ENCODE data around the gene PAFAH2.

DNA sequence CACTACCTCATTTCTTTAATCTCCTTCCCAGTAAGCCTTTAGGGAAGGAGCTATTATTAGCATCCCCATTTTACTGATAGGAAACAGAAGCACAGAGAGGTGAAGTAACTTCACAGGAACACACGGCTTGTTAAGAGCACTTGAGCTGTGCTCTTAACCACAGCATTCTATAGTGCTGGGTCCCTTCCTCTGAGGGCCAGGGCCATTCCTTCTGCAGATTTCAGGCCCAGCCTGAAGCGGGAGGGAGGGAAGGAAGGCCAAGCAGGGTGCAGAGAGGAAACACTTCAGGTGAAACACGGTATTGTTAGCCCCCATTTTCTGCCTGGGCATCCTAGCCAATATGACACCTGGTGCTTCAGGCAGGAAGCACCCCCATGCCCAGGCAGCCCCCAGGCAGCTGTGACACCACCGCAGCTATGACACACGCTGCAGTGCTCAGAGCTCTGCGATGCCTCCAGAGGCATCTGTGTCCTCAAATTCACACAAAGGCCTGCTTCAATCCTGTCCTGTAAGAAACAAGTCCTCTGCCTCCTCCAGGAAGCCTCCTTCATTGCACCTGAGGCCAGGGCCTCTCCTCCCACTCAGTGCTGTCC lies 19.2 kb upstream of the PAFAH2 start:
- TF ChIP-seq GATA2 (IDR thresholded peaks at IDR 0.05; ENCODE audit: low read depth, low read length) (no peak), GATA3 (IDR thresholded peaks at IDR 0.05; ENCODE audit: low read depth, low read length) (no peak)

All from SH-SY5Y (cell line).